ENCODE data around the gene SYDE2. TPM values are rescaled to one million over a fixed set of nuclear protein-coding genes. Genes with fewer than 3 reads are reported as not detected.

Gene SYDE2
- total and polyA plus RNA-seq, 9 of the 15 experiments (the other 6 are each of a cell fraction or from before 2014, with no cell fraction given): 0.39 to 8.7 (median 4.5) TPM

- in situ Hi-C loops (cut with MboI): no loop called here
- Histone ChIP-seq H4K20me1 (replicated peaks; ENCODE audit: control insufficient read depth, insufficient read depth, low read length) (no peaks in the 10 kb centered on the region), H3K36me3 (ENCODE audit: control insufficient read depth, insufficient read depth, low read length) (no peaks in the 10 kb centered on the region), H2AFZ (ENCODE audit: low read depth, low read length) (peak overlapping the region; percentile 93), H3K27ac (ENCODE audit: extremely low read depth, low read depth, low read length) (peak overlapping the region; percentile 90), H3K4me3 (peak overlapping the region; percentile 68), H3K9ac (ENCODE audit: insufficient read depth in 1 of 2, low read depth in 2 of 2, low read length in 2 of 2) (peak overlapping the region; percentile 78 to 92), H3K79me2 (ENCODE audit: control insufficient read depth, insufficient read depth, low read length) (peaks cover 39% of the 10 kb centered on the region), H3K9me1 (ENCODE audit: control insufficient read depth, insufficient read depth, low read length) (no peaks in the 10 kb centered on the region), H3K9me3 (replicated peaks; ENCODE audit: control insufficient read depth, insufficient read depth, low read depth, low read length) (no peaks in the 10 kb centered on the region), H3K4me1 (replicated peaks in 1 of 2; ENCODE audit: control insufficient read depth in 2 of 2, insufficient read depth in 2 of 2, low read length in 2 of 2) (peaks cover 0 to 17% of the 10 kb centered on the region in 2 experiments; a peak in 4 of 5 replicates), H3K4me2 (ENCODE audit: insufficient read depth, low read length) (peak overlapping the region; percentile 81), H3K27me3 (ENCODE audit: control insufficient read depth in 2 of 2, insufficient read depth in 2 of 2, low read length in 2 of 2) (no peaks in the 10 kb centered on the region)
- DNase-seq (ENCODE audit: extremely low read depth in 1 of 4, low spot score in 3 of 4): peak; percentile 74 to 77 (median 76)
- under 1% methylated on average over 41 of the region's 81 CpGs for WGBS (ENCODE audit: insufficient coverage, low coverage, missing lambda C conversion rate)
- intact Hi-C loops (cut with micrococcal nuclease): loop anchor here (1.0 to 5.0 kb wide), 3 partner anchors 24 to 56 kb away; partner anchors contain the start of gene C1orf52
- POLR2A ChIA-PET: interaction anchor here (0.6 to 1.8 kb wide), 4 partner anchors 10 to 124 kb away, joined by 3 to 9 read pairs (median 4); no protein-coding TSS in a partner anchor
- CTCF ChIA-PET (ENCODE audit: low intra/inter-chr PET ratio): no interaction called here
- ATAC-seq: peak; percentile 76
- BruUV-seq (replicated peaks): no TSS peak
- no peak for FAIRE-seq
- no peak for TF ChIP-seq BRCA1 (IDR thresholded peaks at IDR 0.05)
- TF ChIP-seq BRCA1 (CRISPR knock-in tag; IDR thresholded peaks at IDR 0.05): no peak
- TF ChIP-seq ZNF347 (CRISPR knock-in tag; IDR thresholded peaks at IDR 0.05; ENCODE audit: low read depth): no peak
- TF ChIP-seq, protein P1, sequence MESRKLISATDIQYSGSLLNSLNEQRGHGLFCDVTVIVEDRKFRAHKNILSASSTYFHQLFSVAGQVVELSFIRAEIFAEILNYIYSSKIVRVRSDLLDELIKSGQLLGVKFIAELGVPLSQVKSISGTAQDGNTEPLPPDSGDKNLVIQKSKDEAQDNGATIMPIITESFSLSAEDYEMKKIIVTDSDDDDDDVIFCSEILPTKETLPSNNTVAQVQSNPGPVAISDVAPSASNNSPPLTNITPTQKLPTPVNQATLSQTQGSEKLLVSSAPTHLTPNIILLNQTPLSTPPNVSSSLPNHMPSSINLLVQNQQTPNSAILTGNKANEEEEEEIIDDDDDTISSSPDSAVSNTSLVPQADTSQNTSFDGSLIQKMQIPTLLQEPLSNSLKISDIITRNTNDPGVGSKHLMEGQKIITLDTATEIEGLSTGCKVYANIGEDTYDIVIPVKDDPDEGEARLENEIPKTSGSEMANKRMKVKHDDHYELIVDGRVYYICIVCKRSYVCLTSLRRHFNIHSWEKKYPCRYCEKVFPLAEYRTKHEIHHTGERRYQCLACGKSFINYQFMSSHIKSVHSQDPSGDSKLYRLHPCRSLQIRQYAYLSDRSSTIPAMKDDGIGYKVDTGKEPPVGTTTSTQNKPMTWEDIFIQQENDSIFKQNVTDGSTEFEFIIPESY (CRISPR knock-in tag; IDR thresholded peaks at IDR 0.05): 0 out of 2 replicates have a peak, but pooled peaks have one; percentile 13
- no peak for TF ChIP-seq ZNF589 (CRISPR knock-in tag; IDR thresholded peaks at IDR 0.05; ENCODE audit: low read depth)
- TF ChIP-seq CHD7 (IDR thresholded peaks at IDR 0.05; ENCODE audit: low read depth, low read length): no peak
- TF ChIP-seq CBX2 (IDR thresholded peaks at IDR 0.05; ENCODE audit: insufficient read depth, low read length, poor library complexity, severe bottlenecking): no peak
Observed at GRCh38 chr1:85201340-85202091, 700 bp upstream of the SYDE2 start.
